A673 (cell line): ENCODE data around the gene COL9A1. TPM values are rescaled to one million over a fixed set of nuclear protein-coding genes. Genes with fewer than 3 reads are reported as not detected.

Source experiments
- BruUV-seq: library from RNA; stranded (reverse); fragments of 400-500 nt; replicated peaks from 2 replicates; lab custom pipeline; 2021; lab: Mats Ljungman, UMichigan
- CTCF ChIA-PET: fragments of 300-600 bp; sonication (Branson Sonifier 250); formaldehyde crosslinking; loops from one replicate; lab custom pipeline; 2022; ENCODE audit warnings: antibody characterized with exemption; lab: Charles Lee
- POLR2A ChIA-PET: fragments of 300-600 bp; sonication (Branson Sonifier 250); formaldehyde crosslinking; loops from one replicate; lab custom pipeline; 2022; ENCODE audit warnings: antibody characterized with exemption; ENCODE audit not compliant: low non-redundant PET; lab: Charles Lee
- DNase-seq: peaks from one replicate; pipeline ENCODE4 v3.0.0-alpha.2; 2015; ENCODE audit warnings: low spot score
- H3K27ac ChIP-seq: fragments of 200-600 bp; sonication (generic); 2 replicates; pipeline ENCODE4 v1.5.1; 2016; ENCODE audit warnings: mixed run types, low read depth, mild to moderate bottlenecking, mixed read lengths, antibody characterized with exemption, low read length; ENCODE audit not compliant: poor library complexity, severe bottlenecking
- H3K27me3 ChIP-seq: fragments of 200-600 bp; sonication (generic); replicated peaks from 2 replicates; pipeline ENCODE4 v1.6.1; 2017; ENCODE audit warnings: mixed run types, low read depth, mild to moderate bottlenecking, mixed read lengths, antibody characterized with exemption, low read length; ENCODE audit not compliant: insufficient read depth, poor library complexity
- H3K36me3 ChIP-seq: fragments of 200-600 bp; sonication (generic); 2 replicates; pipeline ENCODE4 v1.6.1; 2016; ENCODE audit warnings: mixed run types, mild to moderate bottlenecking, mixed read lengths, antibody characterized with exemption, low read length; ENCODE audit not compliant: insufficient read depth, poor library complexity, severe bottlenecking
- H3K4me1 ChIP-seq: fragments of 200-600 bp; sonication (generic); 2 replicates; pipeline ENCODE4 v1.6.1; 2017; ENCODE audit warnings: mixed run types, mild to moderate bottlenecking, mixed read lengths, antibody characterized with exemption, low read length; ENCODE audit not compliant: insufficient read depth, poor library complexity, severe bottlenecking
- H3K4me3 ChIP-seq: fragments of 200-600 bp; sonication (generic); 2 replicates; pipeline ENCODE4 v1.5.1; 2016; ENCODE audit warnings: low read depth, mixed run types, mild to moderate bottlenecking, mixed read lengths, low read length; ENCODE audit not compliant: poor library complexity, severe bottlenecking
- H3K9me3 ChIP-seq: fragments of 200-600 bp; sonication (generic); 2 replicates; pipeline ENCODE4 v1.6.1; 2016; ENCODE audit warnings: mixed run types, low read depth, mild to moderate bottlenecking, mixed read lengths, antibody characterized with exemption, low read length; ENCODE audit not compliant: poor library complexity, severe bottlenecking
- CTCF ChIP-seq: fragments of 300-800, 200-600 bp; sonication (generic); conservative IDR thresholded peaks from 2 replicates; pipeline ENCODE4 v1.5.1; 2017; ENCODE audit warnings: low read depth, mild to moderate bottlenecking, antibody characterized with exemption, low read length, moderate library complexity, mixed read lengths
- EZH2 ChIP-seq: fragments of 200-600 bp; sonication (generic); IDR thresholded peaks from 2 replicates; pipeline ENCODE4 v1.6.1; 2017; ENCODE audit warnings: borderline replicate concordance, low read depth, mild to moderate bottlenecking, mixed read lengths, antibody characterized with exemption, low read length; ENCODE audit not compliant: poor library complexity, severe bottlenecking
- intact Hi-C: fragments of 100-400 bp; cut with micrococcal nuclease; formaldehyde crosslinking; loops from one replicate; pipeline ENCODE4 v1.10.0; 2022; ENCODE audit not compliant: unreplicated experiment
- total RNA-seq: library from RNA; stranded (reverse); gene quantifications from 2 replicates; pipeline ENCODE4 v1.2.3, GENCODE V29; 2021

The COL9A1 gene
- total RNA-seq, 1 experiment from 2014 or later: not detected

DNA sequence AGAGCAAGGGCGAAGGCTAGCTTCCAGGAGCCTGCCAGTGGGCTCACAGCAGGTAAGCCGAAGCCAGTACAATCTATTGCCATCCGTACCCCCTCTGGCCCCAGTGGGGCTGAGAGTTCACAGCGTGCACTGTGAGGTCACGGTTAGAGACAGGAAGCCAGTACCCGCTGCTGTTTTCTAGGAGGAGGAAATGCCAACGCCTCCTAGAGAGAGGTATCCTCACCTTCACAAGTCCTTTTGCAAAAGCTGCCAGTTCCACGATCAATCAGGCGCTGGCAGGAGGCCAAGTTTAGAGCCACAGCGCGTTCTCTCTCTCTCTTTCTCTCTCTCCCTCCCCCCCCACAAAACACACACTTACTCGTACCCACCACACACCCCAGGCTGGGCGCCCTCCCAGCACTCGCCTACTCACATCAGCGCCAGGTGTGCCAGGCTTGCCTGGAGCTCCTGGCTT is 22.5 kb downstream of the COL9A1 start:
- ChIA-PET CTCF (no interaction called here), POLR2A (no interaction called here)
- TF ChIP-seq CTCF (no peak), EZH2 (no peak)
- H3K36me3 ChIP-seq: no peaks in the 10 kb centered on the region
- peaks cover 8% of the 10 kb centered on the region for H3K4me1 ChIP-seq
- intact Hi-C loops: no loop called here
- H3K27me3 ChIP-seq: peaks cover 42% of the 10 kb centered on the region
- H3K4me3 ChIP-seq: no peak overlapping the region
- BruUV-seq: no TSS peak
- H3K27ac ChIP-seq: no peak overlapping the region
- no peak for DNase-seq
- no peaks in the 10 kb centered on the region for H3K9me3 ChIP-seq

DNA sequence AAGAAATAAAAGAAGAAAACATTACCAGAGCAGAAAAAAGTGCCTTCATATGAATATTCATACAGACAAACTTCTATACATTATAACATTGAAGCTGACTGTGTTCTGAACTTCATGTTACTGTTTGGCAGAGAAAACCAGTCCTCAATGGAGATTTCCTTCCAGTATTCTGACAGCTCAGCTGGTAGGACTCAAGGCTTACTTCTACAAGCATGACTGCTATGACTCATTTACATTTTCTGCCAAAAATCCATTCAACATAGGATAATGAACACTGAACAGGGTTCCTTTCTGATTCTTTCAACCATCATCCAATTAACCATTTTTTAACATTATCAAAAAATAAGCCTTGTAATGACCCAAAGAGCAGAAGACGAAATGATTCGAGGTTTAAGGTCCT is 25.4 kb downstream of the COL9A1 start:
- no peaks in the 10 kb centered on the region for H3K36me3 ChIP-seq
- H3K27ac ChIP-seq: no peak overlapping the region
- peak; percentile 77 for DNase-seq
- H3K27me3 ChIP-seq: peaks cover 13% of the 10 kb centered on the region
- H3K4me1 ChIP-seq: peaks cover 8% of the 10 kb centered on the region
- no peak overlapping the region for H3K4me3 ChIP-seq
- ChIA-PET POLR2A (no interaction called here), CTCF (interaction anchor here (0.5 kb wide), 1 partner anchor 57 kb away, joined by 3 read pairs; no protein-coding TSS in a partner anchor)
- no TSS peak for BruUV-seq
- no peak for TF ChIP-seq CTCF
- no peak for TF ChIP-seq EZH2
- no peaks in the 10 kb centered on the region for H3K9me3 ChIP-seq
- intact Hi-C loops: no loop called here

DNA sequence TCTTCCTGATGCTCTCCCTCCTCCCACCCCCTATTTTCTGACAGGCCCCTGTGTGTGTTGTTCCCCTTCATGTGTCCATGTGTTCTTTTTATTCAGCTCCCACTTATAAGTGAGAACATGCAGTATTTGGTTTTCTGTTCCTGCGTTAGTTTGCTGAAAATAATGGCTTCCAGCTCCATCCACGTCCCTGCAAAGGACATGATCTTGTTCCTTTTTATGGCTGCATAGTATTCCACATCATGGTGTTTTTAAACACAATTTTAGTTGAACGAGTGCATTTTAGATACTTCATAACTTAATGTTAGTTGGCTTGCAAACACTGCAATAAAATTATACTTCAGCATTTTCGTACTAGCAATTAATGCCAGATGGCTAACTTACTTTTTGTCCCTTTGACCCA is 28.5 kb downstream of the COL9A1 start:
- ChIA-PET POLR2A (no interaction called here), CTCF (no interaction called here)
- Histone ChIP-seq H3K27ac (no peak overlapping the region), H3K4me3 (no peak overlapping the region), H3K9me3 (no peaks in the 10 kb centered on the region), H3K27me3 (no peaks in the 10 kb centered on the region), H3K36me3 (no peaks in the 10 kb centered on the region), H3K4me1 (peaks cover 34% of the 10 kb centered on the region)
- no TSS peak for BruUV-seq
- TF ChIP-seq EZH2 (no peak), CTCF (no peak)
- intact Hi-C loops: no loop called here
- DNase-seq: no peak
